ENCODE measurements around the gene FAM171A1.

DNA sequence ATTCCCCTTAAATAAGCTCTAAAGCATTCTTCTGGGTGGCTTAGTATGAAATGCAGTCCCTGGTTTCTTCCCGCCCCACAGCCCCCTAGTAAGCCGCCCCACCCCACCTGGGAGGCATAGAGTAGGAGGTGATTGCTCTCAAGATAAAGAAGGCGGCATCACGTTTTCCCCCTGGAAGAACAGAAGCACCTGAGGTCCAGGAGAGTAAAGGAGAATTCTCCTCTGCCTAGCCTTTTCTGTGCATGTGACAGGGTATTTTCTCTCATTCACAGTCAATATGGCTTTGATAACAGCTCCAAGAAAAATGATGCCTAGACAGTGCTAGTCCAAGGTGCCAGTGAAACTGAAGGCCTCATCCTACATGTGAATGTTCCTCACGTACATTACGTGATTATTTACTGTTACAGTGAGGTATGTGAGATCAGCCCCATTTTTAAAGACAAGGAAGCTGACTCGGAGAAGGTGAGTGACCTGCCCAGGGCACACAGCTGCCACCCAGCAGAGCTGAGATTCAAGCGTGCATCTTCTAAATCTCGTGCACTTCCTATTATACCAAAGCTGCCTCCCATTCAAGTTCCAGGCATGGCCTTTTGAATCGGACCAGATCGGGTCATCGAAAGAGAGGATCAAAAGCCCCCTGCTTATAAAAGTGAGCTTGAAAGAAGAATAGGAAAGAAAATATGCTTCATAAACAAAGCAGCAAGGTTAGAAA is 59.4 kb downstream of the FAM171A1 start:
- TF ChIP-seq, protein P1, sequence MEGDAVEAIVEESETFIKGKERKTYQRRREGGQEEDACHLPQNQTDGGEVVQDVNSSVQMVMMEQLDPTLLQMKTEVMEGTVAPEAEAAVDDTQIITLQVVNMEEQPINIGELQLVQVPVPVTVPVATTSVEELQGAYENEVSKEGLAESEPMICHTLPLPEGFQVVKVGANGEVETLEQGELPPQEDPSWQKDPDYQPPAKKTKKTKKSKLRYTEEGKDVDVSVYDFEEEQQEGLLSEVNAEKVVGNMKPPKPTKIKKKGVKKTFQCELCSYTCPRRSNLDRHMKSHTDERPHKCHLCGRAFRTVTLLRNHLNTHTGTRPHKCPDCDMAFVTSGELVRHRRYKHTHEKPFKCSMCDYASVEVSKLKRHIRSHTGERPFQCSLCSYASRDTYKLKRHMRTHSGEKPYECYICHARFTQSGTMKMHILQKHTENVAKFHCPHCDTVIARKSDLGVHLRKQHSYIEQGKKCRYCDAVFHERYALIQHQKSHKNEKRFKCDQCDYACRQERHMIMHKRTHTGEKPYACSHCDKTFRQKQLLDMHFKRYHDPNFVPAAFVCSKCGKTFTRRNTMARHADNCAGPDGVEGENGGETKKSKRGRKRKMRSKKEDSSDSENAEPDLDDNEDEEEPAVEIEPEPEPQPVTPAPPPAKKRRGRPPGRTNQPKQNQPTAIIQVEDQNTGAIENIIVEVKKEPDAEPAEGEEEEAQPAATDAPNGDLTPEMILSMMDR (IDR thresholded peaks at IDR 0.05; ENCODE audit: poor library complexity), result no peak
- no peak for TF ChIP-seq EZH2 (IDR thresholded peaks at IDR 0.05; ENCODE audit: borderline replicate concordance)
